HEK293 (cell line): ENCODE measurements around the gene SVIL.
A peak's percentile ranks its signal among the peaks of the same experiment; 100 is the strongest.

Experiments used
- CTCF ChIA-PET: fragments of 350-600 bp; formaldehyde crosslinking; extraction: SDS; loops from one replicate; lab custom pipeline; 2021; ENCODE audit warnings: antibody characterized with exemption; lab: Yijun Ruan, JAX
- POLR2A ChIA-PET: fragments of 300-600 bp; formaldehyde crosslinking; extraction: SDS; loops from one replicate; lab custom pipeline; 2020; ENCODE audit warnings: antibody characterized with exemption, inconsistent platforms; lab: Yijun Ruan, JAX
- H3K27ac ChIP-seq: fragments of 200-500 bp; sonication (Bioruptor generic); 2 replicates; pipeline ENCODE4 v1.5.1; 2014; ENCODE audit warnings: low read depth, low read length, control low read depth, inconsistent platforms; ENCODE audit errors: extremely low read depth
- H3K36me3 ChIP-seq, 2 experiments: fragments of 200-500 bp in 1 of 2; sonication (Bioruptor generic) in 1 of 2; 1 replicate in 1 of 2; 2 replicates in 1 of 2; pipeline ENCODE4 v1.5.1; 2014 to 2017; ENCODE audit warnings: inconsistent platforms in 2 of 2, low read length in 2 of 2; ENCODE audit not compliant: control insufficient read depth in 2 of 2, insufficient read depth in 1 of 2
- H3K4me1 ChIP-seq: fragments of 200-500 bp; sonication (Bioruptor generic); 2 replicates; pipeline ENCODE4 v1.5.1; 2014; ENCODE audit warnings: mild to moderate bottlenecking, low read length, inconsistent platforms; ENCODE audit not compliant: control insufficient read depth, insufficient read depth
- H3K4me3 ChIP-seq: 2 replicates; pipeline ENCODE4 v1.5.1; 2011; ENCODE audit warnings: low read depth, mild to moderate bottlenecking, control low read depth, low read length, moderate library complexity
- H3K9me3 ChIP-seq: fragments of 200-500 bp; sonication (Bioruptor generic); 2 replicates; pipeline ENCODE4 v1.5.1; 2014; ENCODE audit warnings: low read depth, low read length, inconsistent platforms; ENCODE audit not compliant: control insufficient read depth, insufficient read depth
- GLIS1 ChIP-seq: fragments of 450-650 bp; formaldehyde crosslinking; IDR thresholded peaks from 2 replicates; pipeline ENCODE4 v1.5.1; 2016; ENCODE audit warnings: missing biosample characterization, missing genetic modification characterization
- HOXC10 ChIP-seq: sonication (generic); formaldehyde crosslinking; IDR thresholded peaks from 2 replicates; pipeline ENCODE4 v1.8.1; 2023; ENCODE audit warnings: mild to moderate bottlenecking, missing genetic modification reagents
- MZF1 ChIP-seq: fragments of 450-650 bp; formaldehyde crosslinking; IDR thresholded peaks from 2 replicates; pipeline ENCODE4 v1.5.1; 2017; ENCODE audit warnings: missing biosample characterization, missing genetic modification characterization, borderline replicate concordance
- OSR2 ChIP-seq: fragments of 450-650 bp; formaldehyde crosslinking; IDR thresholded peaks from 2 replicates; pipeline ENCODE4 v1.5.1; 2016; ENCODE audit warnings: missing biosample characterization, missing genetic modification characterization
- WT1 ChIP-seq: fragments of 450-650 bp; formaldehyde crosslinking; IDR thresholded peaks from 2 replicates; pipeline ENCODE4 v1.5.1; 2016; ENCODE audit warnings: missing biosample characterization, missing genetic modification characterization
- ZFP69B ChIP-seq: fragments of 450-650 bp; formaldehyde crosslinking; IDR thresholded peaks from 2 replicates; pipeline ENCODE4 v1.5.1; 2016; ENCODE audit warnings: missing biosample characterization, missing genetic modification characterization
- ZNF10 ChIP-seq: fragments of 450-650 bp; formaldehyde crosslinking; IDR thresholded peaks from 2 replicates; pipeline ENCODE4 v1.5.1; 2017; ENCODE audit warnings: missing biosample characterization, missing genetic modification characterization
- ZNF133 ChIP-seq: fragments of 450-650 bp; formaldehyde crosslinking; IDR thresholded peaks from 2 replicates; pipeline ENCODE4 v1.5.1; 2016; ENCODE audit warnings: missing biosample characterization, missing genetic modification characterization
- ZNF404 ChIP-seq: fragments of 450-650 bp; formaldehyde crosslinking; IDR thresholded peaks from 2 replicates; pipeline ENCODE4 v1.5.1; 2017; ENCODE audit warnings: missing biosample characterization, missing genetic modification characterization
- ZNF555 ChIP-seq: fragments of 450-650 bp; formaldehyde crosslinking; conservative IDR thresholded peaks from 2 replicates; pipeline ENCODE4 v1.5.1; 2017; ENCODE audit warnings: missing biosample characterization, mild to moderate bottlenecking, missing genetic modification characterization, inconsistent platforms
- TF ChIP-seq, protein P1 (sequence below): fragments of 450-650 bp; formaldehyde crosslinking; IDR thresholded peaks from 2 replicates; pipeline ENCODE4 v1.5.1; 2016; ENCODE audit warnings: missing biosample characterization, missing genetic modification characterization
- TF ChIP-seq, protein P2 (sequence below): fragments of 450-650 bp; formaldehyde crosslinking; conservative IDR thresholded peaks from 2 replicates; pipeline ENCODE4 v1.5.1; 2016; ENCODE audit warnings: low read depth, missing biosample characterization, missing genetic modification characterization
- TF ChIP-seq, protein P3 (sequence below): fragments of 450-650 bp; formaldehyde crosslinking; IDR thresholded peaks from 2 replicates; pipeline ENCODE4 v1.5.1; 2016; ENCODE audit warnings: missing biosample characterization, missing genetic modification characterization
- TF ChIP-seq, protein P4 (sequence below): fragments of 450-650 bp; formaldehyde crosslinking; IDR thresholded peaks from 2 replicates; pipeline ENCODE4 v1.5.1; 2016; ENCODE audit warnings: missing biosample characterization, missing genetic modification characterization, borderline replicate concordance
- TF ChIP-seq, protein P5 (sequence below): fragments of 450-650 bp; IDR thresholded peaks from 2 replicates; pipeline ENCODE4 v1.5.1; 2018; ENCODE audit warnings: missing biosample characterization, mild to moderate bottlenecking, missing genetic modification characterization

SVIL gene

DNA sequence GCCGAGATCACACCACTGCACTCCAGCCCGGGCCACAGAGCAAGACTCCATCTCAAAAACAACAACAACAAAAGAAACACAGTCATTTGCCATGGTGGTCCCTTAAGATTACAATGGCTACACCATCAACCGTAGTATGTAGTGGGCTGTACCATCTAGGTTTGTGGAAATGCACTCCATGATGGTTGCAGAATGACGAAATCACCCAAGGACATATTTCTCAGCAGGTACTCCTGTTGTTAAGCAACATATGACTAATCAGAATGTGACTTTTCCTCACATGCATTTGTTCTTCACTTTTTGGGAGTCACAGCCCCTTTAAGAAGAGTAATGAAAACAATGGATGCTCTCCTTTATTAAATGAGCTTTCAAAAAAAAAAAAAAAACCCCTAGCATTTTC lies 11.0 kb downstream of the SVIL start (continued):
- TF ChIP-seq, protein P1, sequence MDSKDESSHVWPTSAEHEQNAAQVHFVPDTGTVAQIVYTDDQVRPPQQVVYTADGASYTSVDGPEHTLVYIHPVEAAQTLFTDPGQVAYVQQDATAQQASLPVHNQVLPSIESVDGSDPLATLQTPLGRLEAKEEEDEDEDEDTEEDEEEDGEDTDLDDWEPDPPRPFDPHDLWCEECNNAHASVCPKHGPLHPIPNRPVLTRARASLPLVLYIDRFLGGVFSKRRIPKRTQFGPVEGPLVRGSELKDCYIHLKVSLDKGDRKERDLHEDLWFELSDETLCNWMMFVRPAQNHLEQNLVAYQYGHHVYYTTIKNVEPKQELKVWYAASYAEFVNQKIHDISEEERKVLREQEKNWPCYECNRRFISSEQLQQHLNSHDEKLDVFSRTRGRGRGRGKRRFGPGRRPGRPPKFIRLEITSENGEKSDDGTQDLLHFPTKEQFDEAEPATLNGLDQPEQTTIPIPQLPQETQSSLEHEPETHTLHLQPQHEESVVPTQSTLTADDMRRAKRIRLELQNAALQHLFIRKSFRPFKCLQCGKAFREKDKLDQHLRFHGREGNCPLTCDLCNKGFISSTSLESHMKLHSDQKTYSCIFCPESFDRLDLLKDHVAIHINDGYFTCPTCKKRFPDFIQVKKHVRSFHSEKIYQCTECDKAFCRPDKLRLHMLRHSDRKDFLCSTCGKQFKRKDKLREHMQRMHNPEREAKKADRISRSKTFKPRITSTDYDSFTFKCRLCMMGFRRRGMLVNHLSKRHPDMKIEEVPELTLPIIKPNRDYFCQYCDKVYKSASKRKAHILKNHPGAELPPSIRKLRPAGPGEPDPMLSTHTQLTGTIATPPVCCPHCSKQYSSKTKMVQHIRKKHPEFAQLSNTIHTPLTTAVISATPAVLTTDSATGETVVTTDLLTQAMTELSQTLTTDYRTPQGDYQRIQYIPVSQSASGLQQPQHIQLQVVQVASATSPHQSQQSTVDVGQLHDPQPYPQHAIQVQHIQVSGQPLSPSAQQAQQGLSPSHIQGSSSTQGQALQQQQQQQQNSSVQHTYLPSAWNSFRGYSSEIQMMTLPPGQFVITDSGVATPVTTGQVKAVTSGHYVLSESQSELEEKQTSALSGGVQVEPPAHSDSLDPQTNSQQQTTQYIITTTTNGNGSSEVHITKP (tag by site-specific recombination), result peak; percentile 77
- TF ChIP-seq ZNF10, result no peak
- no peak for TF ChIP-seq ZFP69B (tag by site-specific recombination)
- no peak for TF ChIP-seq ZNF133 (tag by site-specific recombination)
- no peak for TF ChIP-seq MZF1
- TF ChIP-seq HOXC10, result no peak
- TF ChIP-seq ZNF555 (tag by site-specific recombination), result no peak

DNA sequence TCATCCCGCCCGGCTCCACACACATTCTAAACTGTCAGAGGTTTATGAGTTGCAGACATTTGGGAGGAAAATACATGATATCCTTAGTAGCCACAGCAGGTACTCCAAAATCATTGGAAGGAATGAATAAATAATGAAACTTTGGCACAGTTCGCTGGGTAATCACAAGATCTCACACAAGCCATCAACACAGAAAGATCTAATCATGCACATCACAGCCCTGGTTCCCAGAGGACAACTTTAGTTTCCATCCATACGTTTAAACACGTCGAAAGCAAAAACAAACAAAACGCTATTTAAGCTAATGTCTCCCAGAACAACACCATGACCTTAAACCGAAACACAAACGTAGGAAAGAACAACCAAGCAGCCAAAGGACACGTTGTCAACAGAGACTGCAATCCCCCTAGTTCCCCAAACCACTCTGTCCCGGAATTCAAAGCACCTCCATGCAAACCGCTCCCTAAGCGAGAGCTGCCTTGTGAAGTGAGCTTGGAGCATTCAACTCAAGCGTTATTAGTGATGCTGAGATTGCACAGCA lies 12.3 kb downstream of the SVIL start:
- no peaks in the 10 kb centered on the region for H3K36me3 ChIP-seq
- no peak overlapping the region for H3K4me3 ChIP-seq
- ChIA-PET CTCF (interaction anchor here (1.0 kb wide), 1 partner anchor 32 kb away, joined by 3 read pairs; no protein-coding TSS in a partner anchor), POLR2A (interaction anchor here (0.6 kb wide), 1 partner anchor 34 kb away, joined by 4 read pairs; no protein-coding TSS in a partner anchor)
- H3K27ac ChIP-seq, result no peak overlapping the region; the same call in 1 of the 2 replicates
- H3K9me3 ChIP-seq, result no peaks in the 10 kb centered on the region
- H3K4me1 ChIP-seq, result peaks cover 18% of the 10 kb centered on the region
- TF ChIP-seq, protein P2, sequence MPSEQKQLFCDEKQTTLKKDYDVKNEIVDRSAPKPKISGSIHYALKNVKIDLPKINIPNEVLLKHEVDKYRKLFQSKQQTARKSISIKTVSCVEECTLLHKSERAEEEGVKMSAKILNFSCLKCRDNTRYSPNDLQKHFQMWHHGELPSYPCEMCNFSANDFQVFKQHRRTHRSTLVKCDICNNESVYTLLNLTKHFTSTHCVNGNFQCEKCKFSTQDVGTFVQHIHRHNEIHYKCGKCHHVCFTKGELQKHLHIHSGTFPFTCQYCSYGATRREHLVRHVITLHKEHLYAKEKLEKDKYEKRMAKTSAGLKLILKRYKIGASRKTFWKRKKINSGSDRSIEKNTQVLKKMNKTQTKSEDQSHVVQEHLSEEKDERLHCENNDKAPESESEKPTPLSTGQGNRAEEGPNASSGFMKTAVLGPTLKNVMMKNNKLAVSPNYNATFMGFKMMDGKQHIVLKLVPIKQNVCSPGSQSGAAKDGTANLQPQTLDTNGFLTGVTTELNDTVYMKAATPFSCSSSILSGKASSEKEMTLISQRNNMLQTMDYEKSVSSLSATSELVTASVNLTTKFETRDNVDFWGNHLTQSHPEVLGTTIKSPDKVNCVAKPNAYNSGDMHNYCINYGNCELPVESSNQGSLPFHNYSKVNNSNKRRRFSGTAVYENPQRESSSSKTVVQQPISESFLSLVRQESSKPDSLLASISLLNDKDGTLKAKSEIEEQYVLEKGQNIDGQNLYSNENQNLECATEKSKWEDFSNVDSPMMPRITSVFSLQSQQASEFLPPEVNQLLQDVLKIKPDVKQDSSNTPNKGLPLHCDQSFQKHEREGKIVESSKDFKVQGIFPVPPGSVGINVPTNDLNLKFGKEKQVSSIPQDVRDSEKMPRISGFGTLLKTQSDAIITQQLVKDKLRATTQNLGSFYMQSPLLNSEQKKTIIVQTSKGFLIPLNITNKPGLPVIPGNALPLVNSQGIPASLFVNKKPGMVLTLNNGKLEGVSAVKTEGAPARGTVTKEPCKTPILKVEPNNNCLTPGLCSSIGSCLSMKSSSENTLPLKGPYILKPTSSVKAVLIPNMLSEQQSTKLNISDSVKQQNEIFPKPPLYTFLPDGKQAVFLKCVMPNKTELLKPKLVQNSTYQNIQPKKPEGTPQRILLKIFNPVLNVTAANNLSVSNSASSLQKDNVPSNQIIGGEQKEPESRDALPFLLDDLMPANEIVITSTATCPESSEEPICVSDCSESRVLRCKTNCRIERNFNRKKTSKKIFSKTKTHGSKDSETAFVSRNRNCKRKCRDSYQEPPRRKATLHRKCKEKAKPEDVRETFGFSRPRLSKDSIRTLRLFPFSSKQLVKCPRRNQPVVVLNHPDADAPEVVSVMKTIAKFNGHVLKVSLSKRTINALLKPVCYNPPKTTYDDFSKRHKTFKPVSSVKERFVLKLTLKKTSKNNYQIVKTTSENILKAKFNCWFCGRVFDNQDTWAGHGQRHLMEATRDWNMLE (tag by site-specific recombination), result no peak
- TF ChIP-seq ZNF133 (tag by site-specific recombination) (no peak), OSR2 (tag by site-specific recombination) (peak; percentile 51), WT1 (tag by site-specific recombination) (peak; percentile 49; the same call in 1 of the 2 replicates), ZNF404 (tag by site-specific recombination) (no peak), GLIS1 (tag by site-specific recombination) (no peak)
- TF ChIP-seq, protein P3, sequence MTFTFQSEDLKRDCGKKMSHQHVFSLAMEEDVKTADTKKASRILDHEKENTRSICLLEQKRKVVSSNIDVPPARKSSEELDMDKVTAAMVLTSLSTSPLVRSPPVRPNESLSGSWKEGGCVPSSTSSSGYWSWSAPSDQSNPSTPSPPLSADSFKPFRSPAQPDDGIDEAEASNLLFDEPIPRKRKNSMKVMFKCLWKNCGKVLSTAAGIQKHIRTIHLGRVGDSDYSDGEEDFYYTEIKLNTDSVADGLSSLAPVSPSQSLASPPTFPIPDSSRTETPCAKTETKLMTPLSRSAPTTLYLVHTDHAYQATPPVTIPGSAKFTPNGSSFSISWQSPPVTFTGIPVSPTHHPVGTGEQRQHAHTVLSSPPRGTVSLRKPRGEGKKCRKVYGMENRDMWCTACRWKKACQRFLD (tag by site-specific recombination), result no peak
- TF ChIP-seq, protein P4, sequence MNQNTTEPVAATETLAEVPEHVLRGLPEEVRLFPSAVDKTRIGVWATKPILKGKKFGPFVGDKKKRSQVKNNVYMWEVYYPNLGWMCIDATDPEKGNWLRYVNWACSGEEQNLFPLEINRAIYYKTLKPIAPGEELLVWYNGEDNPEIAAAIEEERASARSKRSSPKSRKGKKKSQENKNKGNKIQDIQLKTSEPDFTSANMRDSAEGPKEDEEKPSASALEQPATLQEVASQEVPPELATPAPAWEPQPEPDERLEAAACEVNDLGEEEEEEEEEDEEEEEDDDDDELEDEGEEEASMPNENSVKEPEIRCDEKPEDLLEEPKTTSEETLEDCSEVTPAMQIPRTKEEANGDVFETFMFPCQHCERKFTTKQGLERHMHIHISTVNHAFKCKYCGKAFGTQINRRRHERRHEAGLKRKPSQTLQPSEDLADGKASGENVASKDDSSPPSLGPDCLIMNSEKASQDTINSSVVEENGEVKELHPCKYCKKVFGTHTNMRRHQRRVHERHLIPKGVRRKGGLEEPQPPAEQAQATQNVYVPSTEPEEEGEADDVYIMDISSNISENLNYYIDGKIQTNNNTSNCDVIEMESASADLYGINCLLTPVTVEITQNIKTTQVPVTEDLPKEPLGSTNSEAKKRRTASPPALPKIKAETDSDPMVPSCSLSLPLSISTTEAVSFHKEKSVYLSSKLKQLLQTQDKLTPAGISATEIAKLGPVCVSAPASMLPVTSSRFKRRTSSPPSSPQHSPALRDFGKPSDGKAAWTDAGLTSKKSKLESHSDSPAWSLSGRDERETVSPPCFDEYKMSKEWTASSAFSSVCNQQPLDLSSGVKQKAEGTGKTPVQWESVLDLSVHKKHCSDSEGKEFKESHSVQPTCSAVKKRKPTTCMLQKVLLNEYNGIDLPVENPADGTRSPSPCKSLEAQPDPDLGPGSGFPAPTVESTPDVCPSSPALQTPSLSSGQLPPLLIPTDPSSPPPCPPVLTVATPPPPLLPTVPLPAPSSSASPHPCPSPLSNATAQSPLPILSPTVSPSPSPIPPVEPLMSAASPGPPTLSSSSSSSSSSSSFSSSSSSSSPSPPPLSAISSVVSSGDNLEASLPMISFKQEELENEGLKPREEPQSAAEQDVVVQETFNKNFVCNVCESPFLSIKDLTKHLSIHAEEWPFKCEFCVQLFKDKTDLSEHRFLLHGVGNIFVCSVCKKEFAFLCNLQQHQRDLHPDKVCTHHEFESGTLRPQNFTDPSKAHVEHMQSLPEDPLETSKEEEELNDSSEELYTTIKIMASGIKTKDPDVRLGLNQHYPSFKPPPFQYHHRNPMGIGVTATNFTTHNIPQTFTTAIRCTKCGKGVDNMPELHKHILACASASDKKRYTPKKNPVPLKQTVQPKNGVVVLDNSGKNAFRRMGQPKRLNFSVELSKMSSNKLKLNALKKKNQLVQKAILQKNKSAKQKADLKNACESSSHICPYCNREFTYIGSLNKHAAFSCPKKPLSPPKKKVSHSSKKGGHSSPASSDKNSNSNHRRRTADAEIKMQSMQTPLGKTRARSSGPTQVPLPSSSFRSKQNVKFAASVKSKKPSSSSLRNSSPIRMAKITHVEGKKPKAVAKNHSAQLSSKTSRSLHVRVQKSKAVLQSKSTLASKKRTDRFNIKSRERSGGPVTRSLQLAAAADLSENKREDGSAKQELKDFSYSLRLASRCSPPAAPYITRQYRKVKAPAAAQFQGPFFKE (tag by site-specific recombination), result no peak
- TF ChIP-seq, protein P5, sequence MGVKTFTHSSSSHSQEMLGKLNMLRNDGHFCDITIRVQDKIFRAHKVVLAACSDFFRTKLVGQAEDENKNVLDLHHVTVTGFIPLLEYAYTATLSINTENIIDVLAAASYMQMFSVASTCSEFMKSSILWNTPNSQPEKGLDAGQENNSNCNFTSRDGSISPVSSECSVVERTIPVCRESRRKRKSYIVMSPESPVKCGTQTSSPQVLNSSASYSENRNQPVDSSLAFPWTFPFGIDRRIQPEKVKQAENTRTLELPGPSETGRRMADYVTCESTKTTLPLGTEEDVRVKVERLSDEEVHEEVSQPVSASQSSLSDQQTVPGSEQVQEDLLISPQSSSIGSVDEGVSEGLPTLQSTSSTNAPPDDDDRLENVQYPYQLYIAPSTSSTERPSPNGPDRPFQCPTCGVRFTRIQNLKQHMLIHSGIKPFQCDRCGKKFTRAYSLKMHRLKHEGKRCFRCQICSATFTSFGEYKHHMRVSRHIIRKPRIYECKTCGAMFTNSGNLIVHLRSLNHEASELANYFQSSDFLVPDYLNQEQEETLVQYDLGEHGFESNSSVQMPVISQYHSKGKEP (tag by site-specific recombination), result 0 out of 2 replicates have a peak, but pooled peaks have one; percentile 45
